IMR-90 (cell line): ENCODE data around the gene HDGFL2. TPM values are rescaled to one million over a fixed set of nuclear protein-coding genes. Genes with fewer than 3 reads are reported as not detected.

Experiments used
- ATAC-seq: fragments of 200-7000 bp; cut with Tn5 transposase; 2 replicates; pipeline ENCODE4 v1.9.1; 2020; ENCODE audit warnings: low read depth, mild to moderate bottlenecking, moderate library complexity
- BruUV-seq: library from RNA; stranded (reverse); fragments of 400-500 nt; replicated peaks from 2 replicates; lab custom pipeline; 2021; lab: Mats Ljungman, UMichigan
- CTCF ChIA-PET: fragments of 300-600 bp; formaldehyde crosslinking; extraction: SDS; loops from one replicate; lab custom pipeline; 2021; ENCODE audit warnings: antibody characterized with exemption; lab: Yijun Ruan, JAX
- POLR2A ChIA-PET: fragments of 300-600 bp; sonication (Branson Sonifier 250); formaldehyde crosslinking; loops from one replicate; lab custom pipeline; 2022; ENCODE audit warnings: antibody characterized with exemption; ENCODE audit not compliant: unreplicated experiment; lab: Charles Lee
- DNase-seq: peaks from one replicate; pipeline ENCODE4 v3.0.0; 2013
- H2AFZ ChIP-seq: replicated peaks from 2 replicates; pipeline ENCODE3; 2013; ENCODE audit warnings: low read length, mild to moderate bottlenecking; ENCODE audit not compliant: poor library complexity
- H2AK5ac ChIP-seq: 2 replicates; pipeline ENCODE4 v1.6.1; 2013; ENCODE audit warnings: low read depth, low read length, inconsistent platforms
- H2AK9ac ChIP-seq: replicated peaks from 2 replicates; pipeline ENCODE3; 2013; ENCODE audit warnings: mild to moderate bottlenecking, low read depth, low read length, moderate library complexity; ENCODE audit not compliant: poor library complexity
- H2BK120ac ChIP-seq: 2 replicates; pipeline ENCODE4 v1.6.1; 2013; ENCODE audit warnings: low read depth, low read length, inconsistent platforms
- H2BK15ac ChIP-seq: 3 replicates; pipeline ENCODE4 v1.6.1; 2013; ENCODE audit warnings: low read depth, low read length, inconsistent platforms
- H2BK20ac ChIP-seq: 2 replicates; pipeline ENCODE4 v1.6.1; 2013; ENCODE audit warnings: low read depth, mild to moderate bottlenecking, inconsistent platforms, low read length, moderate library complexity
- H2BK5ac ChIP-seq: 2 replicates; pipeline ENCODE4 v1.6.1; 2013; ENCODE audit warnings: mild to moderate bottlenecking, low read depth, low read length, inconsistent platforms; ENCODE audit not compliant: poor library complexity, severe bottlenecking
- H3K14ac ChIP-seq: replicated peaks from 2 replicates; pipeline ENCODE4 v1.6.1; 2013; ENCODE audit warnings: low read depth, low read length, inconsistent platforms
- H3K18ac ChIP-seq: 2 replicates; pipeline ENCODE4 v1.6.1; 2013; ENCODE audit warnings: low read depth, low read length, control low read depth
- H3K23ac ChIP-seq: 2 replicates; pipeline ENCODE4 v1.6.1; 2013; ENCODE audit warnings: low read depth, low read length, inconsistent platforms
- H3K27ac ChIP-seq: 2 replicates; pipeline ENCODE4 v1.5.1; 2013; ENCODE audit warnings: mild to moderate bottlenecking, control low read depth, low read length; ENCODE audit not compliant: insufficient read depth
- H3K27me3 ChIP-seq: 2 replicates; pipeline ENCODE4 v1.6.1; 2013; ENCODE audit warnings: low read length; ENCODE audit not compliant: control insufficient read depth, insufficient read depth
- H3K36me3 ChIP-seq: 2 replicates; pipeline ENCODE4 v1.6.1; 2013; ENCODE audit warnings: low read length, mixed read lengths; ENCODE audit not compliant: control insufficient read depth, insufficient read depth
- H3K4ac ChIP-seq: 2 replicates; pipeline ENCODE4 v1.6.1; 2013; ENCODE audit warnings: low read depth, low read length, inconsistent platforms
- H3K4me1 ChIP-seq: 2 replicates; pipeline ENCODE4 v1.6.1; 2013; ENCODE audit warnings: low read length, mixed read lengths; ENCODE audit not compliant: control insufficient read depth, insufficient read depth
- H3K4me2 ChIP-seq: 2 replicates; pipeline ENCODE4 v1.6.1; 2013; ENCODE audit warnings: low read depth, mild to moderate bottlenecking, control low read depth, low read length, moderate library complexity
- H3K4me3 ChIP-seq: 2 replicates; pipeline ENCODE4 v1.5.1; 2013; ENCODE audit warnings: low read depth, mild to moderate bottlenecking, control low read depth, low read length, moderate library complexity; ENCODE audit not compliant: insufficient read depth
- H3K56ac ChIP-seq: 2 replicates; pipeline ENCODE4 v1.6.1; 2013; ENCODE audit warnings: low read length, inconsistent platforms; ENCODE audit not compliant: insufficient read depth; ENCODE audit errors: extremely low read depth
- H3K79me1 ChIP-seq, 2 experiments: 2 replicates each; pipeline ENCODE4 v1.6.1; 2013; ENCODE audit warnings: low read length in 2 of 2, inconsistent platforms in 1 of 2, low read depth in 1 of 2
- H3K9ac ChIP-seq: 2 replicates; pipeline ENCODE4 v1.6.1; 2013; ENCODE audit warnings: low read depth, low read length, control low read depth
- H3K9me1 ChIP-seq: 2 replicates; pipeline ENCODE4 v1.6.1; 2013; ENCODE audit warnings: low read length, inconsistent platforms; ENCODE audit not compliant: insufficient read depth
- H3K9me3 ChIP-seq: 2 replicates; pipeline ENCODE4 v1.6.1; 2013; ENCODE audit warnings: low read length; ENCODE audit not compliant: control insufficient read depth, insufficient read depth
- H4K20me1 ChIP-seq: 2 replicates; pipeline ENCODE4 v1.6.1; 2013; ENCODE audit warnings: low read length, inconsistent platforms; ENCODE audit not compliant: insufficient read depth
- H4K5ac ChIP-seq: 2 replicates; pipeline ENCODE4 v1.6.1; 2013; ENCODE audit warnings: mild to moderate bottlenecking, low read depth, low read length, control low read depth
- H4K8ac ChIP-seq, 2 experiments: 2 replicates each; pipeline ENCODE4 v1.6.1; 2013; ENCODE audit warnings: low read depth in 2 of 2, low read length in 2 of 2, control low read depth in 1 of 2, inconsistent platforms in 1 of 2
- H4K91ac ChIP-seq: 2 replicates; pipeline ENCODE4 v1.6.1; 2013; ENCODE audit warnings: low read depth, low read length, inconsistent platforms; ENCODE audit not compliant: insufficient read depth
- CEBPB ChIP-seq: IDR thresholded peaks from 2 replicates; pipeline ENCODE4 v1.6.1; 2012; ENCODE audit warnings: low read depth, low read length, improper control_type of control experiment
- MAFK ChIP-seq: IDR thresholded peaks from 2 replicates; pipeline ENCODE4 v1.6.1; 2012; ENCODE audit warnings: low read depth, low read length, improper control_type of control experiment
- MAZ ChIP-seq: IDR thresholded peaks from 2 replicates; pipeline ENCODE4 v1.6.1; 2012; ENCODE audit warnings: low read depth, mild to moderate bottlenecking, low read length, improper control_type of control experiment, moderate library complexity, borderline replicate concordance
- MXI1 ChIP-seq: IDR thresholded peaks from 2 replicates; pipeline ENCODE4 v1.6.1; 2012; ENCODE audit warnings: low read depth, mild to moderate bottlenecking, low read length, moderate library complexity, borderline replicate concordance
- NFE2L2 ChIP-seq: fragments of 150-350 bp; IDR thresholded peaks from 2 replicates; pipeline ENCODE4 v1.6.1; 2016; ENCODE audit warnings: low read depth, mild to moderate bottlenecking, low read length
- POLR2A ChIP-seq: IDR thresholded peaks from 2 replicates; pipeline ENCODE4 v1.6.1; 2012; ENCODE audit warnings: mild to moderate bottlenecking, low read depth, low read length
- RAD21 ChIP-seq: IDR thresholded peaks from 2 replicates; pipeline ENCODE4 v1.6.1; 2012; ENCODE audit warnings: low read length, improper control_type of control experiment
- RCOR1 ChIP-seq: IDR thresholded peaks from 2 replicates; pipeline ENCODE4 v1.6.1; 2012; ENCODE audit warnings: mild to moderate bottlenecking, low read length, improper control_type of control experiment; ENCODE audit not compliant: insufficient replicate concordance
- RFX5 ChIP-seq: IDR thresholded peaks from 2 replicates; pipeline ENCODE4 v1.8.0; 2012; ENCODE audit warnings: low read depth, mild to moderate bottlenecking, low read length, moderate library complexity
- SMC3 ChIP-seq: fragments of 150-350 bp; IDR thresholded peaks from 2 replicates; pipeline ENCODE4 v1.6.1; 2016; ENCODE audit warnings: low read depth, mild to moderate bottlenecking, antibody characterized with exemption, low read length, moderate library complexity
- WGBS, 2 experiments: methylation state at CpG; one replicate each; pipeline versions ENCODE4 v1.1.5 to v1.1.7; 2013; ENCODE audit warnings: missing lambda C conversion rate in 2 of 2; ENCODE audit not compliant: insufficient read length in 1 of 2; ENCODE audit errors: extremely low coverage in 2 of 2; 5-methylcytosine and 5-hydroxymethylcytosine counted together
- dilution Hi-C: fragments of 300-500 bp; cut with HindIII; formaldehyde crosslinking; loops from one replicate; pipeline ENCODE4 v1.14.3; 2018; ENCODE audit warnings: low sequenced_read_pairs; ENCODE audit not compliant: unreplicated experiment
- in situ Hi-C: fragments of 300-500 bp; cut with MboI; formaldehyde crosslinking; loops from 3 replicates; pipeline ENCODE4 v1.14.3; 2019; ENCODE audit warnings: low sequenced_read_pairs, inconsistent platforms, mixed read lengths
- intact Hi-C: fragments of 100-400 bp; cut with micrococcal nuclease; formaldehyde crosslinking; loops from 2 replicates; pipeline ENCODE4 v1.10.0; 2022
- polyA plus RNA-seq, 3 experiments: library from polyadenylated mRNA; depleted of rRNA; stranded (reverse); fragments of >200 nt; gene quantifications; 2 replicates each; pipeline ENCODE4 v1.2.3, GENCODE V29; 2012; ENCODE audit warnings: low replicate concordance in 1 of 3
- total RNA-seq: library from RNA; depleted of rRNA; stranded (reverse); fragments of >200 nt; gene quantifications from 2 replicates; pipeline ENCODE4 v1.2.3, GENCODE V29; 2012

The HDGFL2 gene
- total and polyA plus RNA-seq, 2 of the 4 experiments (the other 2 are of a cell fraction) = 35.8 to 48.5 TPM

DNA sequence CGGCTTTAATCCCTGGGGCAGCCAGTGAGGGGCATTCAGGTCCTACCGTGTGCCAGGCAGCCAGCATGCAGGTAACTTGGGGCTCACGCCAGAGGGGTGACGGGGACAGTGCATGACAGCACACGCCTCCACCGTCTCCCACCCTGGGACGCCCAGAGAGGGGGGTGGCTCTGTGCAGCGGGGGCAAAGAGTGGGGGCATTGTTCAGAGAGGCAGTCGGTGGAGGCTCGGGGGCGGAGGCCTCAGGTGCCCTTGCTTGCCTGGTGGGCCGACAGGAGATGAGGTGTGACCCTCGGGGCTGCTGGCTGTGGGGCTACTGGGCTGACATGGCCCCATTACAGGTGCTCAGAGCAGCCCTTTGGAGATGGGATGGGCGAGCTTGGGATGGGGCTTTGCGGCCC is 27.8 kb downstream of the HDGFL2 start:
- Histone ChIP-seq H3K4ac (no peak overlapping the region), H2AK9ac (no peak overlapping the region), H3K9ac (no peak overlapping the region), H2BK120ac (no peak overlapping the region), H3K4me3 (no peak overlapping the region), H3K18ac (no peak overlapping the region), H4K20me1 (no peaks in the 10 kb centered on the region), H3K4me2 (no peak overlapping the region), H3K79me1 (no peaks in the 10 kb centered on the region; a peak in 1 of 4 replicates), H3K9me3 (no peaks in the 10 kb centered on the region), H3K27ac (no peak overlapping the region), H3K23ac (no peak overlapping the region), H2AFZ (no peak overlapping the region), H3K9me1 (no peaks in the 10 kb centered on the region), H4K91ac (no peak overlapping the region), H4K8ac (no peak overlapping the region), H2AK5ac (no peak overlapping the region), H2BK15ac (no peak overlapping the region), H3K56ac (no peak overlapping the region), H3K36me3 (peaks cover 73% of the 10 kb centered on the region), H2BK20ac (no peak overlapping the region), H3K14ac (no peak overlapping the region), H2BK5ac (no peak overlapping the region), H4K5ac (no peak overlapping the region), H3K27me3 (no peaks in the 10 kb centered on the region), H3K4me1 (no peaks in the 10 kb centered on the region)
- no TSS peak for BruUV-seq
- TF ChIP-seq MAZ (no peak), RAD21 (no peak), MXI1 (no peak), MAFK (no peak), POLR2A (no peak), RCOR1 (no peak), NFE2L2 (no peak), RFX5 (no peak), SMC3 (no peak), CEBPB (no peak)
- WGBS, 2 experiments = 87% methylated on average over 11 of the region's 15 CpGs; no CpG with 5 or more reads in 1 of the 2 experiments
- intact Hi-C loops (no loop called here), dilution Hi-C loops (no loop called here), in situ Hi-C loops (no loop called here)
- ATAC-seq (no peak), DNase-seq (no peak)
- ChIA-PET POLR2A (no interaction called here), CTCF (no interaction called here)
